ENCODE data around the gene NMNAT3.

The NMNAT3 gene

DNA sequence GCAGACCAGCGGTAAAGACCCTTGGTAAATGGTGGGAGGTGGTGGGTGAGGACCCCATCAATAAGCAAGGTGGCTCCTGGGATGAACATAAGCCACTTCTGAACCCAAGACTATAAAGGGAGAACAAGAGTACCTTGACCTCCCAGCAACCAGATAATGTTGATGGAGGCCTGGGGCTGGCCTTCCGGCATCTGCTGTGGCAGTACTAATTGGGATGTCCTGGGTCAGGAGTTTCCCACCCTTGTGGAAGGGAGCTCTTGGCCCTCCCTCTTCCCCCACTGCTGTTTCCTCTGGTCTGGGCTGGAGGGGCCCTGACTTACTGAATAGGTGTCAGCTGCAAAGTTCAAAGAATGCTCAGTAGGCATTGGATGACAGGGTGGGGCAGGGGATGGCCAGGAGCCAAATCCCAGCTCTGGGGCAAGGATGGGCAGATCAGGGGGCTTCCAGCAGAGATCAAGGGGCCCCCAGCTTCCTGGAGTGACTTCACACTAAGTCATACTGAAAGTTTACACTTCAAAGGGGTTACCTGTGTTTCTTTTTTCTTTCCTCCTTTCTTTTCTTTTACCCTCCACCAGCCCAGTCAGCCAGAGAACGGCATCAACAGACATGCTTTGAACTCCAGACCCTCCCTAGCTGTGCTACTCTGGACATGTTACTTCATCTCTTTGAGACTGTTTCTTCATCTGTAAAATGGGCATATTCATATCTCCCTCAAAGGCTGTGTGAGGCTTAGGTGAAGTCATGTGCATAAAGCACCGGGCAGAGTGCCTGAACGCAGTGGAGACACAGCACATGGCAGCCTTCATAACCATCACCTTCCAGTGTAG is 139.8 kb downstream of the NMNAT3 start:
- DNase-seq: no peak

DNA sequence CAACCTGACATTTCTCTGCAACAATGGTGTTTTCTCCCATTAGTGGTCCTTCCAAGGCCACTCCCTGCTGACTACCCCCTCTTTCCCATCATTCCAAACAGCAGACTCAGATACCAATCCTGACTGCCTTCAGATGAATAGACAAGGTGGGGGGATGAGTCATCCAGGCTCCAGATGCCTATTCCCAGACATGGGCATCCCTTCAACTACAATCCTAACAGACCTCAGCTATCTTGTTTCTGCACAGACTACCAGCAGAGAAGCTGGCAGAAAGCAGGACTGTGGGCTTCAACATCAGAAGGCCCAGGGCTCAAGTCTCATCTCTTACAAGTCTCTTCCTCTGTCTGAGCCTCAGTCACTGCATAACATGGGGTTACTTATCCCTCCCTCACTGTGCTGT is 140.4 kb downstream of the NMNAT3 start:
- no peak for DNase-seq

DNA sequence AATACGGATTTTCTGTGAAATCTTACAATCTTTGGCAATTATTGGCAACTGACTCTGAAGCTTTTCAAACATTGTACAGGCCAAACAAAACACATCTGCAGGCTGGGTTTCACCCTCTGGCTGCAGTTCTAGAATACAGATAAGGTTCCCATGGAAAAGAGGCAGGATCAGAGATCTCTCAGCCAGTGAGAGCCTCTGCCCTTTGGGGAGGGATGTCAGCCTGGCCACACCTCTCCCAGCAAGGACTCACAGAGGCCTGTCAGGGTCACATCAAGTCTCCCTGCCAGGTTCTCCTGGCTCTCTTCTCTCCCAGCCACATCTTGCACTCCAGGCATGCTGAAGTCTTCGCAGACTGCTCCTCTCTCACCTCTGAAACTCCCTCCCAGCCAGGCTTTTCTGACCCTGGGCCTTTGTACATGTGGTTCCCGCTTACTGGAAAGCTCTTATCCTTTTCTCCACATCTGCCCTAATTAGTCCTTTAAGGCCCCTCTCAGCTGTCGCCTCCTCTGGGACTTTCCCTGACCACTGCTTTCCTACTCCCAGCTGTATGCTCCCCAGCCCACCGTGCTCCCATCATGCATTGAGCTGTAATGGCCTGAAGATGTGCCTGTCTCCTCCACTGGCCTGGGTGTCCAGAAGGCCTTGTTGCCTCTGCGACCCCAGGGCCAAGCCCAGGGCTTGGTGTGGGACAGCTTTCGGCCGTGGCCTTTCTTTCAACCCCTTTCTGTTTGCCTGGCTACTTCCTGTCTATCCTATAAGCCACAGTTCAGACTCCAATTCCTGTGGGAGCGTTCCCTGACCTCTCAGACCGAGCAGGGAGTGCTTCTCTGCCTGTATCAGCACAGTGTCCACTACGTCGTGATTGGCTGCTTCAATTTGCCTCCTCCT is 142.5 kb downstream of the NMNAT3 start:
- peak; percentile 73 for DNase-seq

DNA sequence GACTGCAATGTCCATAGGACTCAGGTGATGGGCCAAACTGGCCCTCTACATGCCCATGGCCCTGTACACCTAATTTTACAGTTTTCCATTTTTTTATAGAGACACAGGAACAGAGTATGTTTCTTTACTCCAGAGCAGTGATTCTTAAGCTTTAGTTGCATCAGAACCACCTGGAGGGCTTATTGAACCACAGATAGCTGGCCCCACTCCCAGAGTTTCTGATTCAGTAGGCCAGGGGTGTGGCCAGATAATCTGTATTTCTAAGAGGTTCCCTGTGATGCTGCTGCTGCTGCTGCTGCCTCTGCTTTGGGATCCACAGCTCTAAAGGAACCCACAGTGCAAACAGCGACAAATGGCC is 143.3 kb downstream of the NMNAT3 start:
- DNase-seq: no peak

DNA sequence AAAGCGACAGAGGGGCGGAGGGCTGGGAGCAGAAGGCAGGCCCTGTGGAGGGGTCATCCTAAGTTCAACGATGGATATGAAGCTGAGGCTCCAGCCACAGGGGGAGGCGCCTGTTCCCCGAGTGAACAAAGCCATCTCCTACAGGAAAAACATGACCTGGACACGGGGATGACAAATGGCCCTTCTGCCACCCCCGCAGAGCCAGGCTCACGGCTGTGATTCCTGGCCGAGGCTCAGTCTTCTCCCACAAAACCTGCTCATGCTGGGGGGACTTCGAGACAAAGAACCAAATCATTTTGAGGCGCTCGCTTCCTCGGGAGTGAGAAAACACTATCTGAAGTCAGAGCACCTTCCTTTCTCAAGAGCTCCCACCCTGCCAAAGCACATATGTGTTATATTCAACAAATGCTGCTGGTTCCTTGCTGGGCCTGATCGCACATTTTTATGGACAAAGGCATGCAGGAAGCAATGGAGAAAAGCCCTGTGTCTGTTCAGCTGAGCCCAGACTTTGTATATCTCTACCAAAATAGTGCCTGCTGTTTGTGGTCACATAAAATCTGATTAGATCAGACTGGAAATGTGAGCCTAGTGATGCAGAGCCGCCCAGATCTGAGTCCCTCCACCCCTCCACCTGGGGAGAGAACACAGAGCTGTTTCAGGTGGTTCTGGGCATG is 143.9 kb downstream of the NMNAT3 start:
- DNase-seq: no peak

DNA sequence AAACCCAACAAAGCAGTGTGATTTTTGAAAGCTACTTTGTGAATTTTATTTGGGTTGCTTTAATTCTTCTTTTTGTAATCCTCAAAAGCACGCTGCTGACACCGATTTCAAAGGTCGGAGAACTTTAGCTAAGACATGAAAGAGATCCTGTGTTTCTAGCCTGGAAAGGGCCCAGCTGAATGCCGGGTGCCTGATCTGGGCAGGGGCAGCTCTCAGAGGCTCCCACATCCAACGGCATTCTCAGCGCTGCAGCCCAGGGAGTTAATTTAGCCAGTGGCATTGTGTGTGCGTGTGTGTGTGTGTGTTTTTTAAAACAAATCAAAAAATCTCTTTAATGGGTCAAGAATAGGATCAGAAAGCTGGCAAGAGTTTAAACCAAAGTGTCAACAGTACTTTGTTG is 144.8 kb downstream of the NMNAT3 start:
- DNase-seq: peak; percentile 72

DNA sequence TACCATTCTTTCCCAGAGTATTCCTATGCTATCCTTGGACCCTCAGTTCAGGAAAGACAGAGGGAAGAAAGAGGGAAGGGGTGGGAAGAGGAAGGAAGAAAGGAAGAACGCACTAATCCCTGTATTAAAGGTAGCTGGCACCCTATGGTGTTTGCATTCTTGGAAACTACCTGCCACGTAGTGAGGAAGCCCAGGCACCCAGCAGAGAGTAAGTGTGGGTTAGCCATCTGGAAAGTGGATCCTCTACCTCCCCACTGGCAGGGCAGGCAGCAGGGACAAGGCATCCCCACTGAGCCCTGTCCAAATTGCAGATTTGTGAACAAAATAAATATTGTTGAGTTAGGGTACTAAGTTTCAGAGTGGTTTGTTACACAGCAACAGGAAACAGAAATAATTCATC is 147.1 kb downstream of the NMNAT3 start:
- no peak for DNase-seq

DNA sequence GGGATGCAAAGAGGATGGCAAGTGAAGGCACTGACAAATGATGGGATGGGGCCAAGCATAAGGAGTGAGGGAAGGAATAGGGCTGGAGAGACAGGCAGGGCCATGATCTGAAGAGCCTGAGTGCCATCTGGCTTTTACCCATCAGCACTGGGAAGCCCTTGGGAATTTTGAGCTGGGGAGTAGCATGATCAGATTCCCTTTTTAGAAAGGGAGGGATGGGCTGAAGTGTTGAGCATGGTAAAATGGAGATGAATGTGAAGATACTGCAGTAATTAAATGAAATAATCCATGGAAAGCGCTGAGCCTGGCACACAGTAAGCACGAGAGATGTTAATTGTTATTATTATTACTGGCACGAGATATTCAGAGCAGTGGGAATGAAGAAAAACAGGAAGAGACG is 148.1 kb downstream of the NMNAT3 start:
- no peak for DNase-seq

DNA sequence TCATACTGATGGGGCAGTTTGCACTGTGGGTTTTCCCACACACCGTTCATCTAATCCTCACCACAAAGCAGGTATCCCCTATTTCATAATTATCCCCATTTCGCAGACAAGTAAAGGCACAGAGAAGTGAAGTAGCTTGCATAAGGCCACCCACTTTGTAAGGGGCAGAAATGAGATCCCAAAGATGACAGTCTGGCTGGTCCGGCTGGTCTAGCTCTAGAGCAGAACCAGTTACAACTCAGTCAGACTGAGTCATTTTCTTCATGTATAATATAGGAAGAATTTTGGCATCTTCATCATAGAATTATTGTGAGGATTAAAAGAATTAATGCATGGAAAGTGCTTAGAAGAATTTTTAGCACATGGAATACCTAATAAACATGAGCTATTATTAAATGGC is 148.8 kb downstream of the NMNAT3 start:
- no peak for DNase-seq

DNA sequence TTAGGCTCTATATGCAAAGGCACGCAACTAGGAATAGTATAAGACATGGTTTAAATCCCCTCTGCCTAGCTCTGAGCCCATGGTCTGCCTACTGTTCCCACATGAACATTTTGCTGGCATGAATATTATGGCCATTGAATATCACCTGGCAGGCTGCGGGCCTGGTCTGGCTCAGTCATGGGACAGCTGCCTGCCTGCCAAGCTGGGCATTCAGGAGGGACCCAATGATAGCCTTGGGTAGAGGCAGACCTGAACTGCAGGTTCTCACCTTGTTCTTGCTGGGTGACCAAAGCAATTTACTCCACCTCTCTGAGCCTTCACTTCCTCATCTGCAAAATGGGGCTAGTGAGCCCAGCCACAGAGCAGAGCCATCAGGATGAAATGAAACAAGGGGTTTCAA is 149.5 kb downstream of the NMNAT3 start:
- DNase-seq: no peak

DNA sequence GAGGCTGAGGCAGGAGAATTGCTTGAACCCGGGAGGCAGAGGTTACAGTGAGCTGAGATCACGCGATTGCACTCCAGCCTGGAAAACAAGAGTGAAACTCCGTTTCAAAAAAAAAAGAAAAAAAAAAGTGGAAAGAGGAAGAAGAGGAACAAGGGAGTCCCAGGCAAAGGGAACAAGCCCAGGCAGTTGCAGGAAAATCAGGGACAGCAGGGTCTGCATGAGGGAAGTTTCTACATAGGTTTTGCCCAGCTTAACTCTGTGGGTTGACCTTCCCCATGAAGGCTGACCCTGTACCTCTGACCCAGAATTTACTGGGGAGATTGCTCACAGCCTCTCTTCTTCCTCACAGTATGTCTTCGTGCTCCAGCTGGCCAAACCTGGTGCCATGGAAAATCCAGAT is 150.5 kb downstream of the NMNAT3 start:
- no peak for DNase-seq

DNA sequence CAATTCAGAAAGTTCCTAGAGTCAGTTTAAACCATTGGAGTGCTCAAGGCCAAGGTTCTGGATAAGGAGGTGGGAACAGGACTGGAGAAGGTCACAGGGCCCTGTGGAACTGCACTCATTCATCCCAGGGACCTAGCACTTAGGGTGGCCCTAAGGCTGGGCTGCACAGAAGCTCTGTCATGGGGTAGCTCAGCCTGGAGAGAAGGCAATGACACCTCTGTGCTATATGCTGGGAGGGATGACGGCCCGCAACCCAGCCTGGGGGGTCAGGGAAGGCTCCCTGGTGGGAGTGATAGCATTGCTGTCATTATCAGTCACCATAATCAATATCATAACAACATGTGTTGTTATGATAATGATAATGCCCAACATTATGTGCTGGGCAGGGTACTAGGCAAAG is 151.6 kb downstream of the NMNAT3 start:
- DNase-seq: no peak

DNA sequence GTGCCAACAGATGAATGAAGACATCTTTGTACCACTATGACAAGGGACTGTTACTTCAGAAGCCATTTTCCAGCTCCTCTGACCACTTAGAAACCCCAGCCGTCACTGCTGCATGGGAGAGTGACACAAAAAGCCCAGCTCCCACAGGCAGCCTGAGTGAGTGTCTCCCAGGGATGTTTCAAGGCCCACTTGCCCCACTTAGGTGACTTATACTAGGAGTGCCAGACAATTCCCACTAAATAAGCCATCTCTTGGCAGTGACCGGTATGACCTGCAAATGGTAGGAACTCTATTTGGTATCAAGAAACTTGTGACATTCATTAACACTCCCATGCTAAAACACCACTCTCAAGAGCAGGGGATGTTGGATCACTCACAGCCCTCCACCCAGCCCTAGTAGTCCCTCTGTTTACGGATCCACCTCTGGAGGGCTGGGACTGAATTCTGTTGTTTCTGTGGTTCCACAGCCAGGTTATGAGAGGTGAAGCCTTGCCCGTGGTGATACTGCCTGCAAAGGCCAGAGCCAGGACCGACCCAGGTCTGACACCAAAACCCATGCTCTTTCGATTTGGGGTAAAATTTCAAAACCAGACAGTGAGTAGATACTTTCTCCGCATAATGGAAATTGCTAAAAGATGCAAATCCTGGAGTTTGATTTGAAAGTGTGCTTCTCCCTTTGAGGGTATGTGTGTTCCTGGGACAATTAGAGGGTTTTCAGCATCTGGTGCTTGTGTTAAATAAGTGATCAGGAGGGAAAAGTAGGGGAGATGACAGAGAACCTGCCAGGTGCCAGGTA is 152.7 kb downstream of the NMNAT3 start:
- no peak for DNase-seq

DNA sequence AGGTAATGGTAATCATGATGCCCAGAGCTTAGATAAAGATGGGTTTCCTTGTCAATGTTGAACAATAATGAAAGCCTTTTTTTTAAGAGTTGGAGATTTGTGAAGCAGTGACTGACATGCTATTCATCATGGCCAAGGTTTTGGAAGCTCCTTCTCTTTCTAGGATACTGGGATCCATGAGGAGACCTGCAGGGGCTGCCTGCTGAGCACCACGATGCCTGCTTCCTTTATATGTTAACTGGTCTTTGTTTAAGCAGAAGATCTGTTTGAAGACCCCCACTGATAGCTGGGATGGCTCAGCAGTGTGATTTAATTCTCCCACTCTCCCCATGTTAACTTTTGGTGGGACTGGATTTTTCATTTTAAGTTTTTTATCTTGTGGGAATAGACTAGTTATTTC is 154.1 kb downstream of the NMNAT3 start:
- DNase-seq: no peak

DNA sequence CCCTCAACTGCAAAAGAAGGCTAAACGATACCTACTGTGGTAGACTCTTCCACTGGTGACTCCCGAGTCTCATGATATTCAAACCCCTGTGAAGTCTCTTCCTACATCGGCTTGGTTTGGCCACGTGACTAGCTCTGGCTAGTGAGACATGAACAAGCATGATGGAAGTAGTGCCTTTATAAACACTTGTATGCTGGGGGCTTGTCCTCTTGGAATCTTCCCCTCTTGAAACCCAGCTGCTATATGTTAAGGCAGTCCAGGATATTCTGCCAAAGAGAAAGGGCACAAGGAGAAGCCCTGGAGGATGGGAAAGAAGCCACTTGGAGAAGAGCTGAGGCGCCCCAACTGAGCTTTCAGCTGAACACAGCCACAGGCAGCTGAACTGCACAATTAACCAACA is 154.6 kb downstream of the NMNAT3 start:
- DNase-seq: no peak

DNA sequence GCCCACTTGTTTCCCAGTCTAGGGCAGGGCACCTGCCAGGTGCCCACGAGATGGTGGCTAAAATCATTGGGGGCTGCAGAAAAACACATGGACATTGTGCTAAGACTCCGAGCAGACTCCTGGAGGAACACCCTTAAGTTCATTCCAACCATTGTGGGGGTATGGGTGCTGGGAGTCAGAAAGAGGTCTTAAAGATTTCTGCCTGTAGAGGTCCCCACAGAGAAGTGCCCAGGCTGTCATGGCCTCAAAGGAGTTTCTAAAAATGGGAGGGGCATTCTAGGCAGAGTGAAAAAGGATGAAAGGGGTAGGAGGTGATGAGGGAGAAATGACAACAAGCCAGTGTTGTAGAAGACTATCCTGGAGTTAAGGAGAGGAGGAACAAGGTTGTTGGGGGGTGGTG is 155.4 kb downstream of the NMNAT3 start:
- DNase-seq: no peak

DNA sequence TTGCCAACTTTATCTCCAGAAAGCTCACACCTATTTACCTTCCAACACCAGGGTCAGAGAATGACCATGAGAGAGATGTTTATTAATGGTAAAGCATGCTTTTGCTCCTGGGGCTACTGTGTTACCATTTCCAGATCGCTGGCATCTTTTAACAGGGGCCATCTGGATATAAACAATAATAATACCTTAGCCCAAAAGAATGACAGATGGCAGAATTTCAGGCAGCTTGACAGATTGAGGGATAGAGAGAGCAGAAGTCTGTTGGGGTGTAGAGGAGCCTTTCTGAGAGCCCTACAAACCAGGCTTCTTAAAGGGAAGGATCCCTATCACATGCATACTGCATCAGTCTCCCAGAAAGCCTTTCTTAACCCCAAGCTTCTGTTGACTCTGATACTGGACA is 156.0 kb downstream of the NMNAT3 start:
- no peak for DNase-seq

DNA sequence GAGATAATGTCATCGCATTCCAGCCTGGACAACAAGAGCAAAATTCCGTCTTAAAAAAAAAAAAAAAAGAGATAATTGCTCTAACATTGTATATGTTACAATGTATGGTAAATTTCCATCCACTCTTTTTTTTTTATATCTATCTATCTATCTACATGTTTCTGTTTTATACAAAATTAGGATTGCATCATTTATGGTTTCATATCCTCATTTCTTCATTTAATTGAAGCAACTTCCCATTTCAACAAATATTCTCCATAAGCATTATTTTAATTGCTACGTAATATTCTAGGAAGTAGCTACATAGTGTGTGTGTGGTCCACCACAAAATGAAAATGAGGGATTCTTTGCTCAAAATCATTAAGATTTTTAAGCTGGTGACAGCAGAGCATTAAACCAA is 156.6 kb downstream of the NMNAT3 start:
- DNase-seq: no peak

DNA sequence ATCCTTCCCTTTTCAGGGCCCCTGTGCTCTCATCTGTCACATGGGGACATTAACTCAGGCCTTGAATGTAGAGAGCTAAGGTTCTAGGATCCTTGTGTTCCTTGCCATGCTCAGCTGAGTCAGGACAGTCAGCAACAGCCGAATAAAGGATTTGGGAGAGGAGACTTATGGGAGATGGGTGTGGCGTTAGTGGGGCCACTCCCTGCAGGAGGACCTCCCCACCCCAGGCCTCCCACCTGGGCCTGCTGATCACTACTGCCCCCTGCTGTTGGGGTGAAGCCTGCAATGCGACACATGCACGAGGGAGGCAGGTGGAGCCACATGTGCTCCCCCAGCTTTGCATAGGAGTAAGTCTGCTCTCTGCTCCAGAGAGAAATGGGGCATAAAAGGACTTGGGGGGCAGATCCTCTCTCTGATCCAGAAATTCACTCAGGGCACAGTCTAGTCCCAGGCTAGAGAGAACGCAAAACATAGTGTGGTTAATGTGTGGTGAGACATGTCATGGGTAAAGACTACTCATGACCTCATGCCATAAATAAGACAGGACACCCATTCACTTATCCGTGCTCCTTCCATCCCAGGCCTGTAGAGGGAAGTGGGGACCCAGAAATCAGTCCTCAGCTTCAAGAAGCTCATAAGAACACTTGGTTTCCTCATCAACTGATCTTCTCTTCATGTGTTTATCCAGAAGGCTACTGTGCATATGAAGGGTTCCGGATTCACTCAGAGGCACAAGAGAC is 157.6 kb downstream of the NMNAT3 start:
- DNase-seq: no peak

DNA sequence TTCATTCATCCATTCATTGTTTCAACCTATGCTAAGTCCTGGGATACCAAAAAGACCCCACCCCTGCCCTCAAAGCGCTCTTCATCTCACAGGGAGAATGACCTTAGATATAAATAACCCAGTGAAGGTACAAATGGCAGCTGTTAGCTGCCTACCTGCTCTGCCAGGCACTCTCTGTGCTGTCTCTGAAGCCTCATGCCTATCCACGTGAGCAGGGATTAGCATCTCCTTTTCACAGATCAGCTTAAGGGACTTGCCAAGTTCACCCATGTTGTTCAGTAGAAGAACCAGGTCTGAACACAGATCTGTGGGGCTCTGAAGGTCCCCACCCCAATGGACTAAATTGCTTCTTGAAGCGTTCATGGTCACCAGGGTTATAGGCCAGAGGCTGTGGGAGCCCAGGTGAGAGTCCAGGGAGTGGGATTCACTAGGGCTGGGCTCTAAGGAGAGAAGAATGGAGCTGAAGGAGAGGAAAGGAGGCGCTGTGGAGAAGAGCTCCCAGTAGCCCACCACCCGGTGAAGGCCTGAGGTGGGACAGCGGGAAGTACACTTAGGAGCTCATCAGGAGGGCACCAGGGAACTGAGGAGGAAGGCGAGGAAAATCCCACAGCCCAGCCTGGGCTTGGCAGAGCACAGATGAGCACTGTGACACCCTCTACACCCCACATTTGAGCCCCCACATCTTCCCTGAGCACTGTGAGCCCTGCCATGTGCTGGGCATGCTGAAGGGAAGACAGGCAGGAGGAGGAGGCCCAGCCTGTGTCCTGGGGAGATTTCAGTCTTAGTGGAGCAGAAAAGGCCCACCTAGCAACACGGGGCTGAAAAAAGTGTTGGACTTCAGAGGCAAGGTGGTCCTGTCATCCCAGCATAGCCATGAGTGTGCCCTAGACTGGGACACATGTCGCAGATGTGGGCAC is 158.6 kb downstream of the NMNAT3 start:
- DNase-seq: no peak

DNA sequence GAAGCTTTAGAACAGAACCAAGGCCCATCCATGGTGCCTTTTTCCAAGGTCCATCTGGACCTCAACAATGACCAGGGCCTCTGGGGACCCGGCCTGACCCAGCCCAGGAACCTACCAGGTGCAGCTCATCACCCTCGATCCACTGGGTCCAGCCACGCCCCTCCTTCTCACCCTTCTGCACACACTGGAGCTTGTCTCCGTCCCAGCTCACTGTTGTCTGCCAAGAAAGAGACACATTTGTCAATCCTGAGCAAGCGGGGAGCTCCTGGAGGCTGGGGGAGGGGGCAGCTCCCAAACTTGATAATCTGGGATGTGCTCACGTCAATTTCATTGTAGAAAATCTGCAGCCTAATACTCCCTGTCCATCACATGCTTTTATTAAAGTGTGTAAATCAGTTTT is 159.5 kb downstream of the NMNAT3 start:
- DNase-seq: no peak

All from midbrain (tissue), 1 donor.